ENCODE results near the gene DCTD. TPM values are rescaled to one million over a fixed set of nuclear protein-coding genes. Genes with fewer than 3 reads are reported as not detected.

Gene DCTD
- total and polyA plus RNA-seq, 2 experiments from 2014 or later, result 39.3 to 40.3 TPM

- Histone ChIP-seq H4K20me1 (replicated peaks; ENCODE audit: insufficient read depth) (no peaks in the 10 kb centered on the region), H3K27ac (ENCODE audit: low read depth) (no peak overlapping the region), H3K4me2 (no peak overlapping the region), H2AFZ (peak overlapping the region; percentile 77; the same call in 1 of the 2 replicates), H3K36me3 (ENCODE audit: insufficient read depth) (no peaks in the 10 kb centered on the region), H3K4me1 (ENCODE audit: insufficient read depth) (peaks cover 4% of the 10 kb centered on the region; the same call in 1 of the 2 replicates), H3K27me3 (ENCODE audit: insufficient read depth) (no peaks in the 10 kb centered on the region), H3K79me2 (replicated peaks; ENCODE audit: insufficient read depth) (no peaks in the 10 kb centered on the region), H3F3A (replicated peaks; ENCODE audit: low read depth) (no peaks in the 10 kb centered on the region), H3K4me3 (no peak overlapping the region), H3K9me2 (ENCODE audit: insufficient read depth) (no peaks in the 10 kb centered on the region)
- no peak overlapping the region for H3K27ac Mint-ChIP-seq
- no peak for TF ChIP-seq EZH2phosphoT487 (IDR thresholded peaks at IDR 0.05; ENCODE audit: unreplicated experiment)
- TF ChIP-seq ETS1 (IDR thresholded peaks at IDR 0.05), result no peak
- TF ChIP-seq POLR2AphosphoS5 (IDR thresholded peaks at IDR 0.05; ENCODE audit: low read depth), result no peak
- no peak for TF ChIP-seq NANOG (IDR thresholded peaks at IDR 0.05; ENCODE audit: borderline replicate concordance)
- TF ChIP-seq CREB1 (CRISPR knock-in tag; IDR thresholded peaks at IDR 0.05; ENCODE audit: low read depth), result no peak
- TF ChIP-seq ZNF331 (CRISPR knock-in tag; IDR thresholded peaks at IDR 0.05; ENCODE audit: low read depth), result no peak
- TF ChIP-seq REST (IDR thresholded peaks at IDR 0.05; ENCODE audit: unreplicated experiment), result no peak
- TF ChIP-seq EZH2 (IDR thresholded peaks at IDR 0.05; ENCODE audit: low read depth, unreplicated experiment), result no peak
- TF ChIP-seq ZNF462 (CRISPR knock-in tag; IDR thresholded peaks at IDR 0.05), result no peak
- TF ChIP-seq CTCF (conservative IDR thresholded peaks at IDR 0.05; ENCODE audit: low read depth in 2 of 2), result no peak
- no peak for TF ChIP-seq STAT1 (IDR thresholded peaks at IDR 0.05; ENCODE audit: unreplicated experiment)
- no peak for TF ChIP-seq JUNB (IDR thresholded peaks at IDR 0.05; ENCODE audit: unreplicated experiment)
- no peak for TF ChIP-seq ZNF114 (CRISPR knock-in tag; IDR thresholded peaks at IDR 0.05)
- ATAC-seq (no peak), DNase-seq (ENCODE audit: low spot score) (no peak)
- no peaks in the 10 kb centered on the region for H3K9me3 Mint-ChIP-seq
- peaks cover 6% of the 10 kb centered on the region for H3K27me3 Mint-ChIP-seq (ENCODE audit: insufficient read depth, low read depth, poor library complexity)
- H3K36me3 Mint-ChIP-seq (ENCODE audit: low read depth), result no peaks in the 10 kb centered on the region
- H3K4me1 Mint-ChIP-seq, result peaks cover 19% of the 10 kb centered on the region
- no peak overlapping the region for H3K4me3 Mint-ChIP-seq
Observed at GRCh38 chr4:182843808-182844325, 73.3 kb downstream of the DCTD start.
